GM13977 (cell line): Measurements from ENCODE around the gene C2CD2.

ENCODE experiments used
- DNase-seq: peaks from one replicate; pipeline ENCODE4 v3.0.0; 2012; ENCODE audit warnings: low spot score
- CTCF ChIP-seq: IDR thresholded peaks from 2 replicates; pipeline ENCODE4 v1.5.1; 2012; ENCODE audit warnings: mild to moderate bottlenecking, control low read depth; ENCODE audit not compliant: insufficient read depth; ENCODE audit errors: extremely low read depth, missing control alignments
- in situ Hi-C: fragments of 300-500 bp; cut with MboI; formaldehyde crosslinking; loops from one replicate; pipeline ENCODE4 v1.12.0; 2022; ENCODE audit warnings: low sequenced_read_pairs, low pct_unique_long_range_greater_than_20kb, mixed read lengths, inconsistent platforms; ENCODE audit not compliant: unreplicated experiment

Gene C2CD2

GRCh38 chr21:41873005-41873404 is 80.8 kb downstream of the C2CD2 start:
- no peak for DNase-seq
- in situ Hi-C loops, result no loop called here
- no peak for TF ChIP-seq CTCF

- in situ Hi-C loops, result no loop called here
- DNase-seq, result no peak
- TF ChIP-seq CTCF, result no peak
Observed at GRCh38 chr21:41871293-41872030, 82.4 kb downstream of the C2CD2 start.

- TF ChIP-seq CTCF, result no peak
Observed at GRCh38 chr21:41869771-41870170, 84.0 kb downstream of the C2CD2 start.

GRCh38 chr21:41868062-41868710 is 85.6 kb downstream of the C2CD2 start:
- DNase-seq, result peak; percentile 68
- in situ Hi-C loops, result no loop called here
- no peak for TF ChIP-seq CTCF

More at GRCh38 chr21:41869771-41870170, 84.0 kb downstream of the C2CD2 start:
- in situ Hi-C loops, result no loop called here
- no peak for DNase-seq

GRCh38 chr21:41867313-41867712 is 86.5 kb downstream of the C2CD2 start:
- TF ChIP-seq CTCF, result no peak
- in situ Hi-C loops, result no loop called here
- no peak for DNase-seq

GRCh38 chr21:41866274-41866809 is 87.5 kb downstream of the C2CD2 start:
- in situ Hi-C loops, result no loop called here
- no peak for TF ChIP-seq CTCF
- no peak for DNase-seq
